22Rv1 (cell line): ENCODE measurements around the gene CCSER1.

Experiments used
- ZFX ChIP-seq: fragments of 450-650 bp; IDR thresholded peaks from 2 replicates; pipeline ENCODE4 v1.6.1; 2017; ENCODE audit warnings: antibody characterized with exemption, borderline replicate concordance
- TF ChIP-seq, protein P1 (sequence below): fragments of 450-650 bp; IDR thresholded peaks from 2 replicates; pipeline ENCODE4 v1.5.1; 2017; ENCODE audit warnings: mild to moderate bottlenecking

DNA sequence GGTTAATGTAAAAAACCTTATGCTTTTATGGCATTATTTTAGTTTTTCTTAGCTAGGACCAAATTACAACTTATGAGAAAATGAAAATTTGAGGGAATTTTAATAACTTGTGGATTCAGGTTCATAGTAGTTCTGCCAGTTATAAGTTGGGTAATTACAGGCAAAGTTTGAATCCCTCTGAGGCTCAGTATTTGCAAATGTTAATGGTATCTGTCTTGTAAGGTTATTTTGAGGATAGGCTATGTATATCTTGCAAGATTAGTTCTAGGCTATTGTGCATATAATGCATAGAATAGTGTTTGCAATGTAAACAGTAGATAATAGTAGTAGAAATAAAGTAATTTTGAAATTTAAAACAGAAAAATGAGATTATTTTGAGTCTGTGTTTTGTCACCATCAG, 44.7 kb upstream of the CCSER1 start:
- TF ChIP-seq, protein P1, sequence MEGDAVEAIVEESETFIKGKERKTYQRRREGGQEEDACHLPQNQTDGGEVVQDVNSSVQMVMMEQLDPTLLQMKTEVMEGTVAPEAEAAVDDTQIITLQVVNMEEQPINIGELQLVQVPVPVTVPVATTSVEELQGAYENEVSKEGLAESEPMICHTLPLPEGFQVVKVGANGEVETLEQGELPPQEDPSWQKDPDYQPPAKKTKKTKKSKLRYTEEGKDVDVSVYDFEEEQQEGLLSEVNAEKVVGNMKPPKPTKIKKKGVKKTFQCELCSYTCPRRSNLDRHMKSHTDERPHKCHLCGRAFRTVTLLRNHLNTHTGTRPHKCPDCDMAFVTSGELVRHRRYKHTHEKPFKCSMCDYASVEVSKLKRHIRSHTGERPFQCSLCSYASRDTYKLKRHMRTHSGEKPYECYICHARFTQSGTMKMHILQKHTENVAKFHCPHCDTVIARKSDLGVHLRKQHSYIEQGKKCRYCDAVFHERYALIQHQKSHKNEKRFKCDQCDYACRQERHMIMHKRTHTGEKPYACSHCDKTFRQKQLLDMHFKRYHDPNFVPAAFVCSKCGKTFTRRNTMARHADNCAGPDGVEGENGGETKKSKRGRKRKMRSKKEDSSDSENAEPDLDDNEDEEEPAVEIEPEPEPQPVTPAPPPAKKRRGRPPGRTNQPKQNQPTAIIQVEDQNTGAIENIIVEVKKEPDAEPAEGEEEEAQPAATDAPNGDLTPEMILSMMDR: no peak
- no peak for TF ChIP-seq ZFX
